GM18909 (cell line): ENCODE measurements around the gene ROBO1.
"Not testable (repeated sequence)": the region's sequence is repeated elsewhere in the genome, so short reads cannot be mapped to it uniquely, and the experiment has no call there.

Source experiments
- ATAC-seq: cut with Tn5 transposase; IDR thresholded peaks from one replicate; pipeline ENCODE4 v1.9.1; 2021; ENCODE audit warnings: mild to moderate bottlenecking; ENCODE audit not compliant: unreplicated experiment, poor library complexity

The ROBO1 gene

GRCh38 chr3:79337798-79338197 is 430.0 kb downstream of the ROBO1 start:
- ATAC-seq: no peak

DNA sequence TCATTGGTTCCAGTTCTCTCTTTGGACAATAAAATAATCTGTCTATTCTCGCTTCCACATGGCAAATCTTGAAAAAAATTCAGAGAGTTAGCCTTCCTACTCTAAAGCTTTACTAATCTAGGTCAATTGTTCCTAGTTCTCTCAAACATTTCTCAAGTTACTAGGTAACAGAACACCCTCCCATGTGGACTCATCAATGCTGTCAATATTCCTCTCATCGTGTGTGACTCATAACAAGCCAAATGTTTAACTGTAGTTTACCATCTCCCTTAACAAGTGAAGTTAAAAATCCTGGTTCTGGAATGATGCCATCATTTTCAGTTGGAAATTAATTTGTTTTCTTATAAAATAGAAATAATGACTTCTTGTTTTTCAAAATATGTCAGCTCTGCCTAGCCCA is 438.6 kb downstream of the ROBO1 start:
- ATAC-seq: no peak

GRCh38 chr3:79326642-79327041 is 441.2 kb downstream of the ROBO1 start:
- no peak for ATAC-seq

GRCh38 chr3:79325833-79326383 is 441.9 kb downstream of the ROBO1 start:
- ATAC-seq: not testable (repeated sequence)

GRCh38 chr3:79317551-79318518 is 450.0 kb downstream of the ROBO1 start:
- no peak for ATAC-seq

DNA sequence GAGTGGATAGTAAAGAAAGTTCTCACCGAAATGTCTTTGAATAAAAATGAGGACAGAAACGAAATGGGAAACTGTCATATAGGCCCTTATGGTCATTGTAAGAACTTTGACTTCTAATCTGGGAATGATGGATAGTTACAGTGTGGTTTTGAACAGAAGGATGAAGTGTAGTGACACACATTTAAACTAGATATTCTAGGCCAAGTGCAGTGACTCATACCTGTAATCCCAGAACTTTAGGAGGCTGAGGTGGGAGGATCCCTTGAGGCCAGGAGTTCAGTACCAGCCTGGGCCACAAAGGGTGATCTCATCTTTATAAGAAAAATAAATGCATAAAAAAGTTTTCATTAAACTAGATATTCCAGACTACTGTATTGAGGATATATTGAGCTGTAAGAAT is 452.8 kb downstream of the ROBO1 start:
- no peak for ATAC-seq

- no peak for ATAC-seq
Measured at GRCh38 chr3:79314544-79314943, 453.3 kb downstream of the ROBO1 start.

DNA sequence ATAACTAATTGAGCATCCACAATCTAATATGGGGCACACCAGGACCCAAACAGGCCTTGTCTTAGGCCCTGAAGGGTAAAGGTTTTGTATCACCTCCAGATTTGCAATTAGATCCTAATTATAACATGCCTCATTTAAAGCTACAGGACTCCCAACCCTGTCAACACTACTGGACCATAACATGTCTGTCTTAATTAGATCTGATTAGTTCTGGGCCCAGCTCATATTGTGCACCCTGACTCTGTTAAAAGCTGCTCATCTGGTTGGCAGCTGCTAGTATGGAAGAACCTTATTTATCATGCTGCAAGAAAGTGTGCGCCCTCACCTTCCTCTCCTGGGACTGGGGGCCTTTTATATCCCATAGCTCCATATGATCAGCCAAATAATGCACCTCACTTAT is 457.8 kb downstream of the ROBO1 start:
- no peak for ATAC-seq

- ATAC-seq: no peak
Measured at GRCh38 chr3:79306934-79307570, 460.7 kb downstream of the ROBO1 start.

DNA sequence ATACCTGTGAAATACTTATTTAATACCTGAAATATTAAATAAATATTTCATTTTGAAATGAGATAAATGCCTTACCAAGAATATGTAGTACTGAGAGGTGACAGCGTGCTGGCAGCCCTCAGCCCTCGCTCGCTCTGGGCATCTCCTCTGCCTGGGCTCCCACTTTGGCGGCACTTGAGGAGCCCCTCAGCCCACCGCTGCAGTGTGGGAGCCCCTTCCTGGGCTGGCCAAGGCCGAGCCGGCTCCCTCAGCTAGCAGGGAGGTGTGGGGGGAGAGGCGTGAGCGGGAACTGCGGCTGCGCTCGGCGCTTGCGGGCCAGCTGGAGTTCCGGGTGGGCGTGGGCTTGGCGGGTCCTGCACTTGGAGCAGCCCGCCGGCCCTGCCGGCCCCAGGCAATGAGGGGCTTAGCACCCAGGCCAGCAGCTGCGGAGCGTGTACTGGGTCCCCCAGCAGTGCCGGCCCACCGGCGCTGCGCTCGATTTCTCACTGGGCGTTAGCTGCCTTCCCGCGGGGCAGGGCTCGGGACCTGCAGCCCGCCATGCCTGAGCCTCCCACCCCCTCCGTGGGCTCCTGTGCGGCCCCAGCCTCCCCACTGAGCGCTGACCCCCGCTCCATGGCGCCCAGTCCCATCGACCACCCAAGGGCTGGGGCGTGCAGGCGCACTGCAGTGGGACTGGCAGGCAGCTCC is 467.7 kb downstream of the ROBO1 start:
- ATAC-seq: not testable (repeated sequence)

DNA sequence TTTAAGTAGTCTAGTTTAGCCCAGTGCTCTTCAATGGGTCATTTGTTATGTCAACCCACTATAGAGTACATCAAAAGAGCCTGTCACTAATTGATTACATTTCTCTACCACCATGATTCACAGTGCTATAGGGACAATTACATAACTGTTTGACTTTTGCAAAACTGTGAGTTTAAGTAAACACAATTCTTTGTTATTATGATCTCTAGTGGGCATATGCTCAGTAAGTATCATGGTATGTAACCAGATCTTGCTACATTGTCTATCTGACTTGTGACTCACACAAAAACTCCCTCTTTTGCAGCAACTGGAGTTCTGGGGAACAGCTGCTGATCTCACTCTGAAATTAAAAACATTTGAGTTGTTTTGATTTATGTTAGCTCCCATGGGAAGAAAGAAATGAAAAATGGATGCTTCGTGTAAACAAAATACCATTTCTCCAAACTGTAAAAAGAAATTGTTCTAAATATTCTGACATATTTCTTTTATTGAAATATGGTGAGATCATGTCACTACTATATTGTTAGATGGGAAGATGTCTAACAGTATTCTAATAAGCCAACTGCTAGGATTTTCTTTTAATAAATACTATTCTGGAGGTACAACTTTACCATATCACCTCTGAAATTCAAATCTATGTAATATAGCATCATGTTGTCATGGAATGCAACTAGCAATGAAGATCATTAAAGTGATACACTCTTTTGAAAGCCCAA is 470.4 kb downstream of the ROBO1 start:
- ATAC-seq: no peak

DNA sequence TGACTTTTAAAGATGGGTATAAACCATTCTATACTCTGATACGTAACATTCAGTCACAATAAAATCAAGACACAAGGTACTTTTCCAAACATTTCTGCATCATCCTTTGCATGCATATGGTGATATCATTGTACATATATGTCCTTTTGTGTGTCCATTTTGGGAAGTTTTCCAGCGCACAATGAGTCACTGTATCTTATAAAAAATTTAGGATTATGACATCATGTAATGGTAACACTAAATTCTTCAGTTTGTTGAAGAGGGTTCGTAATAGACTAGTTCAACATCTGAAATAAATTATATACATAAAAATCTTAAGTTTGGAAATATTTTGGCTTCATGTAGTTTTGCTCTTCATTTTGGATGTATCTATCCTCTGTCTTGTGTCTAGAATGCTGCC is 480.9 kb downstream of the ROBO1 start:
- no peak for ATAC-seq

- ATAC-seq: no peak
Measured at GRCh38 chr3:79285871-79286270, 481.9 kb downstream of the ROBO1 start.

DNA sequence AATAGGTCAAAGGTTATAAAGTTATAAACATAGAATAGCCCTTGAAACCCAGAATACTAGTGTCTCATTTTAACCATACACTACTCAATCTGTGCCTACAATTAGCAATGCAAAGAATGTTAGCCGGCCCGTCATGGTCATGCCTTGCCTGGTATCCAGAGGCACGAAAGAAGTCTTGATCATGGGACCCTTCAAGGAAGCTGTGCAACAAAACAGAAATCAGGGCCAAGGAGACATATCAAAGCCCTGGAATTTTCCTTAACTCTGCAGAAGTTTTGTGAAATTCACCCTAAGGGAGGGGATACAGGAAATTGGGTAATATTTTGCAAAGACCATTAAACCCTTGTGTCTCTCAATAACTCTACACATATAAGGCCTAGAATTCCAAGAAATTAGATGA is 482.4 kb downstream of the ROBO1 start:
- ATAC-seq: no peak

DNA sequence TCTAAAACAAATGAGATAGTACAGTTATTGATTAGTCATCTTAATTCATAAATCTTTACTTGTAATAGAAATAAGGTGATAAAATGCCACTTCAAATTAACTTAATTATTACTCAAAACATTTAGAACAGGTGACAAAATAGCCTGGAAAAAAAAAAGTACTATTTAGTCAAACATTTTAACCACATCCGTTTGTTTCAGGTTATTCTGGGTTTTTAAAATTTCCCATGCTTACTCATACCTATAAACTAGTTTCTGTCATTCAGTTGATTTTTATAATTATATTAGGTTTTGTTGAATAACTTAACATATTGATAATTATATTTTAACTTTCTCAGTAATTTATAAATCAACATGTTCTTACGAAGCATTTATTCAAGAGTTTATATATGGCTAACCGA is 483.0 kb downstream of the ROBO1 start:
- no peak for ATAC-seq

DNA sequence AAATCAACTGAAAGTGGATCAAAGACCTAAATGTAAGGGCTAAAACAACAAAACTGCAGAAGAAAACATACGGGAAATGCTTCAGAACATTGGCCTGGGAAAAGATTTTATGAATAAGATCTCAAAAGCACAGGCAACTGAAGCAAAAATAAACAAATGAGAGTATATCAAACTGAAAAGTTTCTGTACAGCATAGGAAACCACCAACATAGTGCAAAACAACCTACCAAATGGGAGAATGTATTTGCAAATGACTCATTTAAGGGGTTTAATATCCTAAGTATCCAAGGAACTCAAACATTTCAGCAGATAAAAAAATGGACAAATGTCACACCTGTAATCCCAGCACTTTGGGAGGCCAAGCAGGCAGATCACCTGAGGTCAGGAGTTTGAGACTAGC is 489.1 kb downstream of the ROBO1 start:
- no peak for ATAC-seq

DNA sequence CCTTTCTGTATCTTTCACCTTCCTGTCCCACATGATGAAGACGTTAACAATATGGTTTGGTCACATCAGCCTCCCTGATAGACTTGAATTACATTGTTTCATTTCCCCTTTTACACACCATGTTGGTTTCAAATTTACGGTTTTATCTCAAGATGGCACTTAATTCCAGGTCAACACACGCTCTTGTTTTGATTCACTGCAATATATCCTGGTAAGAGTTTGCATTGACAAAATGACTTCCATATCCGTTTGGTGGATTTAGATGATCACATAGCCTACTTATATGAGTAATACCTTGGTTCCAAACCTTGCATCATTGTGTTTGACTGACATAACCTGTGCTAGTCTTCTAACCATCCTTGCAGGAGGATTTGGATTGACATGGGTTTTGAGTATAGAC is 499.4 kb downstream of the ROBO1 start:
- ATAC-seq: no peak

DNA sequence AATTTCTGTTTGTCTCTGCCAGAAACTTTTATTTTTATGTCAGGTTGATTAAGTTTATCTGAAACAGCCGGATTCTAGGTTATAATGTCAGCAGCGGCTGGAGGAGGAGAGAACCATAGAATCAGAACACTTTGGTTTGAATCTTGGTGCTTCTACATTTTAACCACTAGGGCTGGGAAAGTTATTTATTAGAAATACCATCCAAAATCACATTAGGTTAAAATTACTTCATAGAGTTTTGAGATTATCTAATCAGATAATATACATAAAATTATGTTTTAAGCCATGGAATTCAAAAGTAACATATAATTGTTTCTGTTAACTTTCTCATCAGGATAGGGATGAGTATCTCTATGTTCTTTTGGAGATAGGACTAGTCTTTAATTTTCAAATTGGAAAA is 502.9 kb downstream of the ROBO1 start:
- ATAC-seq: no peak

GRCh38 chr3:79263423-79263822 is 504.4 kb downstream of the ROBO1 start:
- no peak for ATAC-seq

DNA sequence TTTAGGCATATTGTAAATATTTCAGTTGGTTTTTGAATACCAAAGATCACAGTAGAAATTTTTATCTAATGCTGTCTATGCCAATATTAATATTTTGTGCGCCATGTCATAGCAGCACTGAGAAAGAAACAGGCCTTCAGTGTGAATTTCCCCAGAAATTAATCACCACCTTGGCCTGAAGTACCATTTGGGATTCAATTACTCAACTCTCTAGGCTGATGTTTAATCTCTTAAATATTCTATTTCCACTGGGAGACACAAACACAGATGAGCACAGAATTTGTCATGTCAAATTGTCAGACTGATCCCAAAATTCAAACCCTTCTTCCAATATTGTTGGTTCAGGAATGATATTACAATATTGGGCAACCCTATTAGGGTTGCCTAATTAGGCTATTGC is 509.3 kb downstream of the ROBO1 start:
- no peak for ATAC-seq
